AG04450 (cell line): Measurements from ENCODE around the gene RYR3. TPM values are rescaled to one million over a fixed set of nuclear protein-coding genes. Genes with fewer than 3 reads are reported as not detected.

Source experiments
- CTCF ChIA-PET: fragments of 300-600, 350-600 bp; formaldehyde crosslinking; extraction: SDS; loops from one replicate; lab custom pipeline; 2022; ENCODE audit warnings: antibody characterized with exemption, inconsistent platforms; lab: Charles Lee
- POLR2A ChIA-PET: fragments of 350-600 bp; formaldehyde crosslinking; extraction: SDS; loops from one replicate; lab custom pipeline; 2021; ENCODE audit warnings: antibody characterized with exemption, inconsistent platforms; lab: Yijun Ruan, JAX
- DNase-seq: peaks from one replicate; pipeline ENCODE4 v3.0.0-alpha.2; 2011; ENCODE audit warnings: low read depth, low spot score
- H3K27ac ChIP-seq: one replicate; pipeline ENCODE4 v1.5.1; 2012; ENCODE audit warnings: low read depth, low read length, control low read depth
- H3K27me3 ChIP-seq: one replicate; pipeline ENCODE4 v1.6.0; 2012; ENCODE audit warnings: low read length; ENCODE audit not compliant: control insufficient read depth, insufficient read depth
- H3K4me3 ChIP-seq: 2 replicates; pipeline ENCODE4 v1.5.1; 2011; ENCODE audit warnings: mild to moderate bottlenecking, low read depth, low read length, control low read depth
- H3K9me3 ChIP-seq: 2 replicates; pipeline ENCODE4 v1.5.1; 2012; ENCODE audit warnings: low read length; ENCODE audit not compliant: control insufficient read depth, insufficient read depth
- CTCF ChIP-seq: IDR thresholded peaks from 2 replicates; pipeline ENCODE4 v1.5.1; 2011; ENCODE audit warnings: low read depth, low read length, control low read depth, inconsistent platforms
- polyA plus RNA-seq: library from polyadenylated mRNA; depleted of rRNA; stranded (reverse); fragments of >200 nt; gene quantifications from 2 replicates; pipeline ENCODE4 v1.2.3, GENCODE V29; 2011

RYR3 gene
- polyA plus RNA-seq, 1 experiment, result not detected

GRCh38 chr15:33677238-33677830, 366.6 kb downstream of the RYR3 start:
- ChIA-PET CTCF (no interaction called here), POLR2A (no interaction called here)
- H3K27ac ChIP-seq, result no peak overlapping the region
- no peak for TF ChIP-seq CTCF
- no peak for DNase-seq
- no peaks in the 10 kb centered on the region for H3K9me3 ChIP-seq
- H3K27me3 ChIP-seq, result peaks cover 2% of the 10 kb centered on the region
- no peak overlapping the region for H3K4me3 ChIP-seq

GRCh38 chr15:33678176-33678575, 367.4 kb downstream of the RYR3 start:
- DNase-seq, result no peak
- no peak overlapping the region for H3K4me3 ChIP-seq
- H3K27me3 ChIP-seq, result peaks cover 2% of the 10 kb centered on the region
- H3K27ac ChIP-seq, result no peak overlapping the region
- no peak for TF ChIP-seq CTCF
- CTCF ChIA-PET, result no interaction called here
- H3K9me3 ChIP-seq, result no peaks in the 10 kb centered on the region
- POLR2A ChIA-PET, result no interaction called here

GRCh38 chr15:33678602-33679001, 367.8 kb downstream of the RYR3 start:
- peaks cover 2% of the 10 kb centered on the region for H3K27me3 ChIP-seq
- no peak overlapping the region for H3K27ac ChIP-seq
- H3K9me3 ChIP-seq, result no peaks in the 10 kb centered on the region
- TF ChIP-seq CTCF, result no peak
- ChIA-PET CTCF (no interaction called here), POLR2A (no interaction called here)
- no peak overlapping the region for H3K4me3 ChIP-seq
- no peak for DNase-seq

- TF ChIP-seq CTCF, result no peak
- POLR2A ChIA-PET, result no interaction called here
- CTCF ChIA-PET, result interaction anchor here (2.2 kb wide), 1 partner anchor 22 kb away, joined by 13 read pairs; no protein-coding TSS in a partner anchor
- DNase-seq, result no peak
- Histone ChIP-seq H3K27ac (no peak overlapping the region), H3K27me3 (peaks cover 2% of the 10 kb centered on the region), H3K4me3 (no peak overlapping the region), H3K9me3 (no peaks in the 10 kb centered on the region)
Measured at GRCh38 chr15:33679061-33679460, 368.3 kb downstream of the RYR3 start.

- TF ChIP-seq CTCF, result no peak
- H3K27me3 ChIP-seq, result peaks cover 2% of the 10 kb centered on the region
- ChIA-PET POLR2A (no interaction called here), CTCF (interaction anchor here (2.2 kb wide), 1 partner anchor 20 kb away, joined by 13 read pairs; no protein-coding TSS in a partner anchor)
- H3K4me3 ChIP-seq, result no peak overlapping the region
- no peaks in the 10 kb centered on the region for H3K9me3 ChIP-seq
- H3K27ac ChIP-seq, result no peak overlapping the region
- no peak for DNase-seq
Measured at GRCh38 chr15:33680336-33680735, 369.6 kb downstream of the RYR3 start.
